Natural killer cell (primary cell): ENCODE results near the gene CDKN2B-AS1. TPM values are rescaled to one million over a fixed set of nuclear protein-coding genes. Genes with fewer than 3 reads are reported as not detected.
A peak's percentile ranks its signal among the peaks of the same experiment; 100 is the strongest.

ENCODE experiments used
- ATAC-seq, 3 donors: fragments of 150-1000 bp in 2 of 3; fragments of 200-7000 bp in 1 of 3; cut with Tn5 transposase; 1 replicate in 1 of 3; 2 replicates in 2 of 3; pipeline ENCODE4 v1.10.0; 2021; ENCODE audit warnings: mild to moderate bottlenecking in 2 of 3, moderate library complexity in 2 of 3
- DNase-seq, 2 donors: peaks; one replicate each; pipeline versions ENCODE4 v3.0.0 to v3.0.0-alpha.2; 2013 to 2021; ENCODE audit warnings: mixed read lengths in 1 of 2
- H3K27ac ChIP-seq: one replicate; pipeline ENCODE4 v1.5.1; 2013; ENCODE audit warnings: mild to moderate bottlenecking, low read length
- H3K27me3 ChIP-seq: one replicate; pipeline ENCODE4 v1.6.1; 2013; ENCODE audit warnings: low read length; ENCODE audit not compliant: control insufficient read depth, insufficient read depth
- H3K36me3 ChIP-seq: one replicate; pipeline ENCODE4 v1.6.1; 2013; ENCODE audit warnings: low read length; ENCODE audit not compliant: control insufficient read depth, insufficient read depth
- H3K4me1 ChIP-seq: one replicate; pipeline ENCODE4 v1.6.1; 2013; ENCODE audit warnings: low read length; ENCODE audit not compliant: control insufficient read depth, insufficient read depth
- H3K4me3 ChIP-seq: one replicate; pipeline ENCODE4 v1.5.1; 2013; ENCODE audit warnings: low read length
- H3K9me3 ChIP-seq: one replicate; pipeline ENCODE4 v1.6.1; 2013; ENCODE audit warnings: low read length; ENCODE audit not compliant: control insufficient read depth, insufficient read depth
- H3K27ac Mint-ChIP-seq, 2 donors: one replicate each; pipeline ENCODE4 v1.8.0; 2022; ENCODE audit warnings: mild to moderate bottlenecking in 2 of 2, mixed read lengths in 2 of 2, moderate library complexity in 1 of 2
- H3K27me3 Mint-ChIP-seq, 2 donors: one replicate each; pipeline ENCODE4 v1.8.0; 2022; ENCODE audit warnings: low read depth in 2 of 2, mixed read lengths in 2 of 2
- H3K36me3 Mint-ChIP-seq: one replicate; pipeline ENCODE4 v1.8.0; 2022; ENCODE audit warnings: mixed read lengths
- H3K4me1 Mint-ChIP-seq, 2 donors: one replicate each; pipeline ENCODE4 v1.8.0; 2022; ENCODE audit warnings: mixed read lengths in 2 of 2
- H3K4me3 Mint-ChIP-seq: one replicate; pipeline ENCODE4 v1.8.0; 2022; ENCODE audit warnings: mild to moderate bottlenecking, moderate library complexity, mixed read lengths
- H3K9me3 Mint-ChIP-seq, 2 donors: one replicate each; pipeline ENCODE4 v1.8.0; 2022; ENCODE audit warnings: mixed read lengths in 2 of 2
- CTCF ChIP-seq: fragments of 200-600 bp; IDR thresholded peaks from one replicate; pipeline ENCODE4 v1.8.0; 2022; ENCODE audit warnings: antibody characterized with exemption
- WGBS: methylation state at CpG from one replicate; pipeline ENCODE4 v1.1.7; 2013; ENCODE audit warnings: missing lambda C conversion rate; ENCODE audit not compliant: insufficient coverage; 5-methylcytosine and 5-hydroxymethylcytosine counted together
- intact Hi-C: fragments of 100-400 bp; cut with micrococcal nuclease; formaldehyde crosslinking; loops from one replicate; pipeline ENCODE4 v1.14.2; 2022
- total RNA-seq, 4 donors: library from RNA; stranded (reverse); fragments of 120-200 nt in 1 of 4; gene quantifications; one replicate each; pipeline versions ENCODE4 v1.2.3 to v1.2.4, GENCODE V29; 2013 to 2022

Gene CDKN2B-AS1
- total RNA-seq, 3 donors from 2014 or later (not counting 1 experiment from before 2014, with no cell fraction given) = 2.6 to 4.3 (median 3.1) TPM

GRCh38 chr9:22005021-22005701, 10.6 kb downstream of the CDKN2B-AS1 start:
- Histone ChIP-seq H3K36me3 (no peaks in the 10 kb centered on the region), H3K9me3 (no peaks in the 10 kb centered on the region), H3K27me3 (peaks cover 76% of the 10 kb centered on the region), H3K4me1 (peaks cover 23% of the 10 kb centered on the region), H3K4me3 (no peak overlapping the region), H3K27ac (no peak overlapping the region)
- no peak for TF ChIP-seq CTCF
- no peaks in the 10 kb centered on the region for H3K36me3 Mint-ChIP-seq
- peak in 1 of 2 donors; percentile 53 for DNase-seq
- intact Hi-C loops = loop anchor here (5.0 kb wide), 1 partner anchor 38 kb away; no protein-coding TSS in a partner anchor
- H3K27me3 Mint-ChIP-seq = peaks cover 55 to 57% of the 10 kb centered on the region in 2 donors
- H3K4me3 Mint-ChIP-seq = peak overlapping the region; percentile 35
- peak overlapping the region in 1 of 2 donors; percentile 2 for H3K27ac Mint-ChIP-seq
- WGBS = 12% methylated on average over 23 of the region's 25 CpGs
- H3K9me3 Mint-ChIP-seq = no peaks in the 10 kb centered on the region
- peak in 1 of 3 donors; percentile 43 for ATAC-seq
- peaks cover 21 to 32% of the 10 kb centered on the region in 2 donors for H3K4me1 Mint-ChIP-seq

DNA sequence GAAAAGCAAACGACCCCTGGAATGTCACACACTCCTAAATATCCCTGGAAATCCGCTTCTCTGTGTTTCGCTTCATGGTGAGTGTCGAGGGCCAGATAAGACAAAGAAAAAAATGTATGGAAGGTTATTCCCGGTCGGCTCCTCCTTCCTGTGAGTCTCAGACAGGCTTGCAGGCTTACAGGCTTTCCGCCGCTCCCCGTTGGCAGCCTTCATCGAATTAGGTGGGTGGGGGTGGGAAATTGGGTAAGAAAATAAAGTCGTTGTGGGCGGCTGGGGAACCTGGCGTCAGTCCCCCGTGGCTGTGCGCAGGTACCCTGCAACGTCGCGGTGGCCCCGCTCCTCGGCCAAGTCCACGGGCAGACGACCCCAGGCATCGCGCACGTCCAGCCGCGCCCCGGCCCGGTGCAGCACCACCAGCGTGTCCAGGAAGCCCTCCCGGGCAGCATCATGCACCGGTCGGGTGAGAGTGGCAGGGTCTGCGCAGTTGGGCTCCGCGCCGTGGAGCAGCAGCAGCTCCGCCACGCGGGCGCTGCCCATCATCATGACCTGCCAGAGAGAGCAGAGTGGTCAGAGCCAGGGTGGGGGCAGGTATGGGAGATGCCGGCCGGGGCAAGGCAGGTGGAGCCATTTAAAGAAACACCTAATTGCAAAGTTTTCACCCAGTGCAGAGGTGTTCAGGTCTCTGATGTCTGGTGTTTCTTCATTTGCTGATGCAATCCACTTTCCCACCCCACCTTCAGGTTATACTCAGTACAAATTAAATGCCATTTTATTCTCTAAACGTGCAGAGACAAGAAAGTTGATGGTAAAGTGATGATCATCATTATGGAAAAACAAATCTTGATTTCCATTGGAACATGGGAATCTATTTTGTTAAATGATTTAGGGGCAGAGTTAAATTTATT, 11.4 kb downstream of the CDKN2B-AS1 start:
- Mint-ChIP-seq H3K27ac (no peak overlapping the region), H3K27me3 (peaks cover 49 to 54% of the 10 kb centered on the region in 2 donors)
- WGBS = 13% methylated on average over 43 of the region's 44 CpGs

GRCh38 chr9:22008384-22008716, 13.8 kb downstream of the CDKN2B-AS1 start:
- H3K27ac ChIP-seq = no peak overlapping the region
- no peaks in the 10 kb centered on the region for H3K9me3 ChIP-seq
- peaks cover 23% of the 10 kb centered on the region for H3K4me1 ChIP-seq
- no peaks in the 10 kb centered on the region for H3K36me3 ChIP-seq
- WGBS = 7% methylated on average over 8 of the region's 8 CpGs
- H3K4me3 ChIP-seq = peak overlapping the region; percentile 72
- TF ChIP-seq CTCF = no peak
- H3K9me3 Mint-ChIP-seq = no peaks in the 10 kb centered on the region
- intact Hi-C loops = loop anchor here (1.0 to 5.0 kb wide), 2 partner anchors 41 to 194 kb away; no protein-coding TSS in a partner anchor
- H3K27me3 ChIP-seq = peaks cover 65% of the 10 kb centered on the region
- H3K36me3 Mint-ChIP-seq = no peaks in the 10 kb centered on the region
- peaks cover 44 to 48% of the 10 kb centered on the region in 2 donors for H3K27me3 Mint-ChIP-seq
- ATAC-seq = no peak
- peak overlapping the region in 1 of 2 donors; percentile 45 for H3K27ac Mint-ChIP-seq
- peaks cover 21 to 32% of the 10 kb centered on the region in 2 donors for H3K4me1 Mint-ChIP-seq
- H3K4me3 Mint-ChIP-seq = peak overlapping the region; percentile 89
- no peak for DNase-seq

More for the DNA sequence above, 11.4 kb downstream of the CDKN2B-AS1 start:
- ATAC-seq (no peak), DNase-seq (no peak)
- Mint-ChIP-seq H3K4me1 (peaks cover 21 to 32% of the 10 kb centered on the region in 2 donors), H3K4me3 (no peak overlapping the region), H3K9me3 (no peaks in the 10 kb centered on the region), H3K36me3 (no peaks in the 10 kb centered on the region)
- H3K4me1 ChIP-seq = peaks cover 23% of the 10 kb centered on the region
- no peaks in the 10 kb centered on the region for H3K36me3 ChIP-seq
- H3K9me3 ChIP-seq = no peaks in the 10 kb centered on the region
- no peak overlapping the region for H3K4me3 ChIP-seq
- intact Hi-C loops = loop anchor here (5.0 kb wide), 1 partner anchor 39 kb away; no protein-coding TSS in a partner anchor
- H3K27me3 ChIP-seq = peaks cover 81% of the 10 kb centered on the region
- TF ChIP-seq CTCF = no peak
- H3K27ac ChIP-seq = no peak overlapping the region
